8988T (cell line): ENCODE results near the gene AVPR1B.

Experiments used
- DNase-seq: peaks from one replicate; pipeline ENCODE4 v3.0.0; 2011

The AVPR1B gene, protein sequence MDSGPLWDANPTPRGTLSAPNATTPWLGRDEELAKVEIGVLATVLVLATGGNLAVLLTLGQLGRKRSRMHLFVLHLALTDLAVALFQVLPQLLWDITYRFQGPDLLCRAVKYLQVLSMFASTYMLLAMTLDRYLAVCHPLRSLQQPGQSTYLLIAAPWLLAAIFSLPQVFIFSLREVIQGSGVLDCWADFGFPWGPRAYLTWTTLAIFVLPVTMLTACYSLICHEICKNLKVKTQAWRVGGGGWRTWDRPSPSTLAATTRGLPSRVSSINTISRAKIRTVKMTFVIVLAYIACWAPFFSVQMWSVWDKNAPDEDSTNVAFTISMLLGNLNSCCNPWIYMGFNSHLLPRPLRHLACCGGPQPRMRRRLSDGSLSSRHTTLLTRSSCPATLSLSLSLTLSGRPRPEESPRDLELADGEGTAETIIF

DNA sequence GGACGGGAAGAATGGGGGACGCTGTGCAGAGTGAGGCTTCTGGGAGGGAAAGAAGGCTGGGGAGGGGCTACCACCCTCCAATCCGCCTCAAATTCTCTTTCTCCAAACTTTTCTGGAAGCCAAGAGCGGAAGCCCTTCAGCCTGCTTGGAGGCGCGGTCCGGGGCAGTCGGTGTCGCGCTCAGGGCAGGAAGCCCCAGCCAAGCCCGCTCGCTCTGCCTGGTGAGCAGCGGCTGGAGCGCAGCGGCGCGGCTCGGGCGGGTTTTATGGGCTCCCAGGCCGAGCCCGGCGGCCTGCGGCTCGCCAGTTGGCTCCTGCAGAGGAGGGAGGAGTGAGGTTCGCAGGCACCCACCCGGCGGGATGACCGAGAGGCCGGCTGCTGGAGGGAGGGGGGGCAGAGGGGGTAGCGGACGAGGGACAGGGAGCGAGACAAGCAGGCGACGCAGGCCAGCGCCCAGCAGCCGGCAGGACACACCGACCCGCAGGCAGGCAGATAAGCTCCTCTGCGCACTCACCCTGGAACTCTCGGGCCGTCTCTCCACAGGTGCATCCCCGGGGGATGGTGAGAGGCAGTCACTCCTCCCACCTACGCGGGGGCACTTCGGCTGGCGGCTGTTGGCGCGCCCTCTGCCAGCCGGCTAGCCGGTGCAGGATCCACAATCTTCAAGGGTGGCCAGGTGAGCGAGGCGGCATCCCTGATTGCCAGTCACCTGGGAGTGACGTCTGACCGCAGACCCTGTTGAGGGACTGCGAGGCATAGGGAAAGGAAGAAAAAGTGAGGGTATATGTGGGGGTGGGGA lies at the start of gene AVPR1B:
Gene AVPR1B, minus strand, starts transcription at position 238 of the 798 bp plus-strand sequence. CDS start 498 bp downstream, outside the sequence.
- DNase-seq, result peak; percentile 57

DNA sequence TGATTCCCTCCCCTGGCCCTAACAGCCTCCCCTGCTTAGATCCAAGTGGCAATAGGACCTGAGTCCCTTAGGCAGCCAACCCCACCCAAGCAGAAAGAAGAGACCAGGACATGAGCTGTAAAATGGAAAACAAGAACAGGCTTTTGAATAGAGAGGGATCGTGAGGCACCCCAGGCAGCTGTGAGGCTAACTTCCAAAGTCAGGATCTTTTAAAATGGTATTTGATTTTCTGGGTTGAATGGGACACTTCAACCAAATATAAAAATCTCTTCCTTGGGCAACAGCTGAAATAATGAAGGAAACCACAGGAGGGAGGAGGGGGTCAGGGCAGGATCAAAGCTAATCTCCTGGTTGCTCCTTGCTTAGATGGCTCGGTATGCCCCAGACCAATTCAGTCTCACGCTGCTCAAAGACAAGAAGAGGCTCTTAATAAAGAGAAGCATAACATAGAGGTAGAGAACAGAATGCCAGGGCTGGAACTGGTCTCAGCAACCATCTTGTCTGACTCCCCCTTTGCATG lies 28.6 kb upstream of the AVPR1B start:
- DNase-seq, result no peak

DNA sequence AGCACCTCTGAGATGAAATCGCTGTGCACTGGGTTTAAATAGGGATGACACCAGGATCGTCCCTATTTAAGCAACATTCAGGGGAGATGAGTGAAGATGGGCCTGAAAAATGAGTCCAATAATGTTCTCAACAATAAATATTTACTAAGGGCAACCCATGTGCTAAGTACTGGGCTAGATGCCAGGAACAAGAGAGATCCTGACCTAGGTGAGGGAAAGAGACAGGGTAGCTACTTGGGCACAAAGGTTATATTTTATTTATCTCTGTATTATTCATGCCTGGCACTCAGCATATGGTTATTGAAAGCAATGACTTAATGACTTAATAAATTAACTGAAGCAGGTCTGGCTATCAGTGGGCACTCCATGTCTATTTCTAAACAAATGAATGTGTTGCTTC lies 27.4 kb upstream of the AVPR1B start:
- no peak for DNase-seq

DNA sequence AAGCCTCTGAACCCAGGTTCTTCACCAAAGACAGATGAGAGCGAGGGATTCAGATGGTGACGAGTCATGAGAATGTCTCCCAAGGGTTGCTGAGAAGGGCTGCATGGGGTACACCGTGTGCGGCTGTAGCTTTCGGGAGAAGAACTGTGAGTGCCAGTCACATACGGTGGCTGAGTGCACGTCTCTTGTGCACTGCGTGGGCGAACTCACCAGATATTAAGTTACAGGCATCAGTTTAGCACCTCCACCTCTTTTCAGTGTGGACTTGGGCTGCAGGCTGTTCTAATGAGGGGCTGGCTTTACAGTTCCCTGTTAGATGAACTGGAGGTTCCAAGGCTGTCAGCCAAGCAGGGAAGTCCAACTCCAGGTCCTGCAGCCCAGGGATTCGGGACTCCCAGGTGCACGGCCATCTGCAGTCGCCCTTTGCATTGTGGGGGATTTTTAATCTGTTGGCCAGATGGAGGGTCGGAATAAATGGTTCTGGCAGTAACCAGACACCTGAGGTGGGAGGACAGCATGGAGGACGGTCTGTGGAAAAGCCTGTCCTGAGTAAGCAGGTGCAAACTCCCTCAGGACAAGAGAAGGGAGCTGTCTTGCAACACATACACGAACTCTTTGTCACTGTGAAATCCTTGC lies 26.5 kb upstream of the AVPR1B start:
- DNase-seq, result no peak

DNA sequence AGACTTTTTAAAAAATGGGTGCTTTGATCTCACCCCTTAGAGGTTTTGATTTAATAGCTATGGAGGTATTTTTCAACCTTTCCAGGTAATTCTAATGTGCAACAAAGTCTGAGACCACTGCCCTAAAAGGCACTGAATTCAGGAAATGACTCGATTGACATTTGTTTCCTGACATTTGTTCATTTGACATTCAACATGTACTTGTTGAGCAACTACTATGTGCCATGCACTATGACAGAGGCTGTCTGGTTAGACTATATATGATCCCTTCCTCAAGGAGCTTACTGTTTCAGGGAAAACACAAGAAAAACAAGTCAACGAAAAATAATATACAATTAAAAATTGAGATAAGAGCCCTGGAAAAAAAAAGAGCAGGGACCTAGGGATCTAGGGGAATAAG lies 25.6 kb upstream of the AVPR1B start:
- no peak for DNase-seq

DNA sequence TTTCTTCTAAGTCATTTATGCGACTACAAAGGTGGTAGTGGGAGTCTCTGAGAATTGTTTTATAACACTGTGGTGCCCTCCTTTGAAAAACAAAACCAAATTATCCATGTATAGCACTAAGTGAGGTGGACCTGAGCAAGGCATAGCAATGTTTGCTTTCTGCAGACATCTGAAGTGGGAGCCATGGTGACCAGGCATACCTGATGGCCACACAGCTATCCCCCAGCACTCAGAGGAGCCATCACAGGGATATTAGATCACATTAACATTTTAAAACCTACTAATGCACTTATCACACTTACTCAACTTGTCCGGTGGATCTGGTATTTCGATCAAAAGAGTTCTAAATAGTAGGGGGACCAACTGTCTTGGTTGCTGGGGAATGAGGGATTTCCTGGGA lies 24.8 kb upstream of the AVPR1B start:
- no peak for DNase-seq

DNA sequence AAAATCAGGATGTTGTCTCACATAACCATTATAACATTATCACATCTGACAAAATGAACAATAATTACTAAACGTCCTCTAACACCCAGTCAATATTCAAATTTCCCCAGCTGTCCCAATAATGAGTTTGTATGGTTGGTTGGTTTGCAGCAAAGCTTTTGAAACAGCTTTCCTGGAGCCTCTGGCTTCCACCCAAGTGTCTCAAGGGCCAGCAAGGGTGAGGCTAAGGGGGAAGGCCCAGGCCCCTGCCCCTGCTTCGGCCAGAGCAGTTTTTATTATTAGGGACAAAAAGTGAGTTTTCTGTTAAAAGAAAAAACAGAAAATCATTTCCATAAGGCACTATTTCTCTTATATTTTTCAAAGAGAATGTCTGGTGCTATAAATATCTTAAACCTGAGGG lies 19.1 kb upstream of the AVPR1B start:
- DNase-seq, result no peak

DNA sequence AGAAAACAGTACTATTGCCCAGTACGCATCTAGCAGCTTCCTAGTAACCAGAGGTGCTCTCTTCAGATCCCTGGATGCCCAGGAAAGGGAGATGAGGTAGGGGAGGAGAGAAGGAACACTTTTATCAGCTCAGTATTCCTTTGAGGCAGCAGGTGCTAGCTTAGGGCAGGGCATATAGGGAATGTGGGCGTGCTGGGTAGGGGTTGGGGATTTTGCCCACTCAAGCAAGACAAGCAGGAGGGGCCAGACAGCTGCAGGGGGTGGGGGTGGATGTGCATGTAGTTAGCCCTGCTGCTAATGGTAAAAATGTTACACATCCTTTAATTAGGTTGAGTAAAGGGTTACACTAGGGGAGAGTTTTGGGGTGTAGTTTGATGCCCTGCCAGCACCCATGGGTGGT lies 18.1 kb upstream of the AVPR1B start:
- no peak for DNase-seq

DNA sequence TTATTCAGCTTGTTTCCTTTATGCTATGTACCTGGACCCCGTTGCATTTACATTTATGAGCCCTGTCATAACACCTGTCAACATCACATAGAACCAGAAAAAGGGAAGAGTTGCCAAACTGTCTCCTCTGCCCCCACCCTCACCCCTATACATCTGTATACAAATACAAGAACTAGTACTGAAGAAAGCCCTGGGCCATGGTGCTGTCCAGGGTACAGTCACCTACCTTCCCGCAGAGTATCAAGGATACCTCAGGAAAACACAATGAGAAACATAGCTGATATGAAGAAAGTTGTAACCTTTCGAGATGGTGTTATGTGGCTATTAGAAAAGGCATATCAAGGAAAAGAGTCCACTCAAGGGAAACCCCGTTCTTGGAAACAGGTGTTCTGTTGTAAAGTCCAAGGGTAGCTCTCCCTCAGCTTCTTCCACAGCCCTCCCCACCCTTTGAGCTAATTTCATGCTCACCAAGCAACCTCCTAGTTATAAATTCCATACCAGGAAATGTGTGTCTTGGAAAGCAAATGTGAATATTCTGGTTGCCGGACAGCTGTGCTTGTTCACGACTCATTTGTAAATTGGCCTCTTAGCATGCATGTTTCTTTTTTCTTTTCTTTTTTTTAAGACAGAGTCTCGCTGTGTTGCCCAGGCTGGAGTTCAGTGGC lies 16.7 kb upstream of the AVPR1B start:
- DNase-seq, result no peak

DNA sequence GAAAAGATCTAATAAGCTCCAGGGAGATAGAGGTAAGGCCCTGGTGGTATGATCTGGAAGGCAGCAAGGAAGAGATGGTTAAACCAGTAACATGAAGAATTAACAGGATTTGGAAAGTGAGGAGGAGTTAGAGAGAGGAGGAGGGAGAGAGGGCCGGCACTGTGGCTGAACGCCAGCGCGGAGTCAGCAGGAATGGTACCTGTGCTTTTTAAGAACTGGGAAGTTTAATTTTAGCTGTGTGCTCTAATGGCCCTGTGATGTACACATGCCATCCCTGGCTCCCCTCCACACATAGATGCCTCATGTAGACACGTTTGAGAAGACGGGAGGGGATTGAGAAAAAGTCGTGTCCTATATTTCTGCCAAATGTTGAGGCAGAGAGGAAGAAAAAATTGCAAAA lies 13.8 kb upstream of the AVPR1B start:
- DNase-seq, result no peak

DNA sequence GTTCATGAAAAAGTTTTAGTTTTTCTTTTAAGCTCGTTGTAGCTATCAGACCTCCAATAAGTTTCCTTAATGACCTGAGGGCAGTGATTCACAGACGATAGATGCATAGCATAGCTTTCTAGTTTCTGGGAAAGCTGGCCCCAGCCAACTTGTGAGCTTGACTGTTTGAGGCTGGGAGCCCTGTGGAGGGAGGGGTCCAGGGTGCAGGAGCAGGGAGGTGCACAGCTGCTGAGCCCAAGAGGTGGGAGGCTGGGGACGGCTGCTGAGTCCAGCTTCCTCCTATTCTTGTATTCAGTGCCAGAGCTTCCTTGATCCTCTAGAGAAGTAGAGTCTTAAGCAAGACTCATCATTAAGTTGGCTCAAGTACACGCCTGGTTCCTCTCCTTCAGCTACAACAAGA lies 11.0 kb upstream of the AVPR1B start:
- DNase-seq, result no peak

DNA sequence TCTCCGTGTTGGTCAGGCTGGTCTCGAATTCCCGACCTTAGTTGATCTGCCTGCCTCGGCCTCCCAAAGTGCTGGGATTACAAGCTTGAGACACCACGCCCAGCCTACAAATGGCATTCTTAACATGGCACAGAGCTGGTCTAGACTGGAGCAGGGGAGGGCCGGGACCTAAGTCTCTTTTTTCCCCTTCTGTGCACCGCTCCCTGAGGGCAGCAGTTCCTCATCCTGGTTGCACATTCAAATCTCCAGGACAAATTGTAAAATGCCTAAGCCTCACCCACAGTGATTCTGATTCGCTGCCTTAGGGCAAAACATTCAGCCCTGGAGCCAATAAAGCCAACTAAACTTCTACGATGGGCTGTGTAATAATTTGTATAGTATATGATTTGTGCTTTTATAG lies 10.1 kb upstream of the AVPR1B start:
- no peak for DNase-seq

DNA sequence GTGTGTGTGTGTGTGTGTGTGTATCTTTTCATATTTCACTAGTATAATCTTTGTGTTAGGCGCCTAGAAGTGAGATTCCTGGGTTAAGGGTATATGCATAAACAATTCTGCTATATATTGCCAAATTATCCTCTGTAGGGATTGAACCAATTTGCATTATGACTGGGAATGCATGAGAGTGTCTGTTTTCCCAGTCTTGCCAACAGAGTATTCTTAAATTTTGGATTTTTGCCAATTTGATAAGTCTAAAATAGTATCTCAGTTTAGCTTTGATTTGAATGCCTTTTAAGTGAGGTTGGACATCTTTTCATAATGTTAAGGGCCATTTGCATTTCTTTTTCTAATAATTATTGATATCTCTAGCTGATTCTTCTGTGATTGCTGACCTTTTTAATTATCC lies 8.2 kb upstream of the AVPR1B start:
- DNase-seq, result no peak

DNA sequence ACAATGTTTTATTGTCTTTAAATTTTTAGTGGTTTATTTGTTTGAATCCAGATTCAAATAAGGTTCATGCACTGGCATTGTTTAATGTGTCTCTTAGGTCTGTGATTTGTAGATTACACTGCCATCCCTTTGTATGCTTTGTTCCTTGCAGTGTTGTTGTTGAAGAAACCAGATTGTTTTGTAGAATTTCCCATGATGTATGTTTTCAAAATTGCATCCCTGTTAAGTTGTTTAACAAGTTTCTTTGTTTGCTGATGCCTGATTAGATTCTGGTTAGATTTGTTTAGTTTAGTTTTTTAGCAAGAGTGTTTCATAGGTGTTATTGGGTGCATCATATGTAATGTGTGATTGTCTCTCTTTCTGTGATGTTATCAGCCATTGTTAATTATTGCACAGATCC lies 5.5 kb upstream of the AVPR1B start:
- DNase-seq, result no peak

DNA sequence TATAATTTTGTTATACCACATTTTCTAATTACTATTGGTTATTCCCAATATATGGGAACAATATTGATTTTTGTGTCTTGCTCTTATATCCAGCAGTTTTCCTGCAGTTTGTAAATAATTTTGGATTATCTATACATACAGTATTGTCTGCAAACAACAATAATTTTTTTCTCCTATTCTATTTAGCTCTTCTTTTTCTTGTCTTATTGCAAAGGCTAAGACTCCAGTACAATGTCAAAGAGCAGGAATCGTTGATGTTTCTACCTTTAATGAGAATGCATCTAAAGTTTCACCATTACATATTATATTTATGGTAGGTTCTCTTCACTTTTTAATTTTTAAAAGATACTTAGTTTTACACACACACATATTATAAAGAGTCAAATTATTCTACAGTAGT lies 4.1 kb upstream of the AVPR1B start:
- DNase-seq, result no peak

DNA sequence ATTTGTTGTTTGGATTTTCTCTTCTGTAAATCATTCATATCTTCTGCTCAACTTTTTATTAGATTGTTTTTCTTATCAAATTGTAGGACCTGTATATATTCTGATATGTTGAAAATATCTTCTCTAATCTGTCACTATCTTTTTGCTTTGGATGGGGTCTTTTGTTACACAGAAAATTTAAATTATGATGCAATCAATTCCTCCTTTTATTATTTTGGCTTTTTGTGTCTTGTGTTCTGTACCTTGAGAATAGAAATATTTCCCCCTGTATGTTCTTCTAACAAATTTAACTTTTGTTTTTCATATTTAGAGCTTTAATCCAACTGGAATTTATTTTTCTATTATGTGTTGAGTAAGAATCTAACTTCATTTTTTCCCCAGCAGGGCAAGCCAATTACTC lies 3.2 kb upstream of the AVPR1B start:
- no peak for DNase-seq

DNA sequence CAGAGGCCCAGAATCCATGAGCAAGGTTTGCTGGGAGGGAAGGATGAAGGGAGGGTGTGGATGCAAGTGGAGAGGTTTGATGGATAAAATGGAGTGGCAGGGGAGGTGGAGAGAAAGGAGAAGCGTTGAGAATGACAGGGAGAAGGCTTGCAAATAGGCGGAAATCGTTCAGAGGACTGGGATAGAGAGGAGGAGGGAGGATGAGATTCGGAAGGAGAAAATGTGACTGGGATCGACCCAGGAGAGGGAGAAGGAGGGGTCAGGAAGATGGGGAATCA lies 376 bp downstream of the AVPR1B start:
- DNase-seq, result no peak

DNA sequence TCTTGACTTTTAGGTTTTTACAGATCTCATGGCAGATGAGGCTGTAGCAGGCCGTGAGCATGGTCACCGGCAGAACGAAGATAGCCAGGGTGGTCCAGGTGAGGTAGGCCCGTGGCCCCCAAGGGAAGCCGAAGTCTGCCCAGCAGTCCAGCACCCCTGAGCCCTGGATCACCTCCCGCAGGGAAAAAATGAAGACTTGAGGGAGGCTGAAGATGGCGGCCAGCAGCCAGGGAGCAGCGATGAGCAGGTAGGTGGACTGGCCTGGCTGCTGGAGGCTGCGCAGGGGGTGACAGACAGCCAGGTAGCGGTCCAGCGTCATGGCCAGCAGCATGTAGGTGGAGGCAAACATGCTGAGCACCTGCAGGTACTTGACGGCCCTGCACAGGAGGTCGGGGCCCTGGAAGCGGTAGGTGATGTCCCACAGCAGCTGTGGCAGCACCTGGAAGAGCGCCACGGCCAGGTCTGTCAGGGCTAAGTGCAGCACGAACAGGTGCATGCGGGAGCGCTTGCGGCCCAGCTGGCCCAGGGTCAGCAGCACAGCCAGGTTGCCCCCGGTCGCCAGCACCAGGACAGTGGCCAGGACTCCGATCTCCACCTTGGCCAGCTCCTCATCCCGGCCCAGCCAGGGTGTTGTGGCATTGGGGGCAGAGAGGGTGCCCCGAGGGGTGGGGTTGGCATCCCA lies 856 bp downstream of the AVPR1B start:
- no peak for DNase-seq

DNA sequence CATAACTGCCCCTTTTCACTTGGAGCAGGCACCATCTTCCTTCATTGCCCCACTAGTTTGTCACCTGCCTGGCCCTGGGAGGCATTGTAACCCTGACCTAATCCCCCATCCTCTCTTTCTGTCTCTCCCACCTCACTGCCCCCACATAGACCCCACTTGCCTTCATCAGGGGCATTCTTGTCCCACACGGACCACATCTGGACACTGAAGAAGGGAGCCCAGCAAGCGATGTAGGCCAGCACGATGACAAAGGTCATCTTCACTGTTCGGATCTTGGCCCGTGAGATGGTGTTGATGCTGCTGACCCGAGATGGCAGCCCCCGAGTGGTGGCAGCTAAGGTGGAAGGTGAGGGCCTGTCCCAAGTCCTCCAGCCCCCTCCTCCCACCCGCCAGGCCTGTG lies 1.4 kb downstream of the AVPR1B start:
- no peak for DNase-seq

DNA sequence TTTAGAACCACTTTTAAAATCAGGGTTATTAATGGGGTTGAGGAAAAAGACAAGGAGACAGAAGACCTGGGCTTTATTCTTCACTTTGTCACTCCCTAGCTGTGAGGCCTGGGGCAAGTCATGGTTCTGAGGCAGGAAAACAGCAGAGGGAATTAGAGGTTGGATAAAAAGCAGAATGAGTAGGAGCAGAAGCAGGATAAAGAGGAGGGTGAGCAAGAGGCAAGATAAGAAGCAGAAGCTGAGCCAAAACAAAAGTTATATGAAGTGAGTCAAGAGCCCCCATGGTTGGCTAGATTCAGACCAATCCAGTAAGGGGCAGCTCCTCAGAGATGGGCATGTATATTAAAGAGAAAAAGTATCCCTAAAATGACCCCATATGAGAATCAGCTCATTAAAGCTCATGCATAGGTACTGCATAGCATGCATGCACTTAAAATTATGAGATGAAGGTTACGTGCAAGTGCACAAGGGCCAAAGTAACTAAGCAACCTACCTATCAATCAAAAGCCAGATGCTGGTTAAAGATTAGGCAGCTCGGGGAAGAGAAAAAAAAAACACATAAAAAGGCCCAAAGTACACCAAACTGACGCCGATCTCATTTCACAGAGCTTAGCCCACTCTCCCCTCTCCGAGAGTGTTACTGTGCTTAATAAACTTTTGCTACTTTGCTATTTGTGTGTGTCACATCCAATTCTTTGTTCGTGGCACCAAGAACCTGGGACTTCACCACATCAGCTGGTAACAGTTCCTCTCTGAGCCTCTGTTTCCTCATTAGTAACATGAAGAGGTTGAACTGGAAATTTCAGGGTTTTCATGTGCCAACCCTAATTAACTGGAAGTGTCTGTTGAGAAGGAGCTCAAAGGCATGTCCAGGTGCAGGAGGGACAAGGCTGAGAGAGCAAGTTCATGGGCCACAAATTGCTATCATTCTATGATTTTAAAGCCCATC lies 2.2 kb downstream of the AVPR1B start:
- no peak for DNase-seq

DNA sequence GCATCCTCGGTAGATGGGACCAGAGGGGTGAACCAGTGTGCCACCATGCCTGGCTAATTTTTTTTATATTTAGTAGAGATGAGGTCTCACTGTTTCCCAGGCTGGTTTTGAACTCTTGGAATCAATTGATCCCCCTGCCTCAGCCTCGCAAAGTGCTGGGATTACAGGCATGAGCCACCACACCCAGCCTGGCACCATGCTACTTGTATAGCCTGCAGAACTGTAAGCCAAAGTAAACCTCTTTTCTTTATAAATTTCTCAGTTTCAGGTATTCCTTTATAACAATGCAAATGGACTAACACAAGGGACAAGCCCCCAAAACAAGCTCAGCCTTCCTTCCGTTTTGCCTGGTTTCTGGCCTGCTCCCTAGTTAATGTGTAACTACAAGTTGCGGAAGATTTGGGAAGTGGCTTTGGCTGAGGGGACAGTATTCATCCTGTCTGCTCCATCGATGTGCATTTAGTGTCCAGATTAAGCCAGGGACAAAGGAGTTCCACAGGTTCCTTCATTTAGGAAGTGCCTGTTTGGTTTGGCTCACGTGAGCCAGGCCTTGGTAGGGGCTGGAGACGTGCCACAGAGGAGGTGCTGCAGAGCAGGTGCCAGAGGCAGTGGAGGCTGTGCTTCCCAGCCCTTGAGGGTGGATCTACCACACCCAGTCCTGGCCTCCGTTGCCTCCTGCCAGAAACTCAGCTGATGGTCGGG lies 4.4 kb downstream of the AVPR1B start:
- DNase-seq, result no peak
